HL-60 (cell line): Measurements from ENCODE around the gene CHL1.

Source experiments
- DNase-seq, 2 experiments: peaks; one replicate each; pipeline ENCODE4 v3.0.0-alpha.2; 2010 to 2020; ENCODE audit warnings: low read depth in 1 of 2, low spot score in 1 of 2
- H3K27ac ChIP-seq: fragments of 250-450 bp; sonication (Bioruptor Pico); replicated peaks from 2 replicates; pipeline ENCODE4 v1.5.1; 2020; ENCODE audit warnings: mild to moderate bottlenecking, moderate library complexity
- H3K27me3 ChIP-seq: fragments of 250-450 bp; sonication (Bioruptor Pico); 2 replicates; pipeline ENCODE4 v1.5.1; 2021; ENCODE audit warnings: mild to moderate bottlenecking, moderate library complexity; ENCODE audit not compliant: insufficient read depth, poor library complexity, severe bottlenecking
- H3K4me3 ChIP-seq: replicated peaks from 2 replicates; pipeline ENCODE4 v1.5.1; 2011; ENCODE audit warnings: mild to moderate bottlenecking, control low read depth, low read length; ENCODE audit not compliant: insufficient read depth
- GABPA ChIP-seq: IDR thresholded peaks from 2 replicates; pipeline ENCODE4 v1.6.1; 2012; ENCODE audit warnings: low read depth
- POLR2AphosphoS5 ChIP-seq: IDR thresholded peaks from 2 replicates; pipeline ENCODE4 v1.6.1; 2012; ENCODE audit warnings: low read depth
- SPI1 ChIP-seq: IDR thresholded peaks from 2 replicates; pipeline ENCODE4 v1.6.1; 2012; ENCODE audit warnings: low read depth, mild to moderate bottlenecking, borderline replicate concordance
- TF ChIP-seq, protein P1 (sequence below): IDR thresholded peaks from one replicate; pipeline ENCODE4 v1.5.1; 2011; ENCODE audit warnings: low read length, control low read depth, inconsistent platforms; ENCODE audit not compliant: insufficient read depth
- TF ChIP-seq, protein P2 (sequence below): IDR thresholded peaks from 2 replicates; pipeline ENCODE4 v1.6.1; 2012; ENCODE audit warnings: low read depth; ENCODE audit not compliant: insufficient replicate concordance

CHL1 gene

DNA sequence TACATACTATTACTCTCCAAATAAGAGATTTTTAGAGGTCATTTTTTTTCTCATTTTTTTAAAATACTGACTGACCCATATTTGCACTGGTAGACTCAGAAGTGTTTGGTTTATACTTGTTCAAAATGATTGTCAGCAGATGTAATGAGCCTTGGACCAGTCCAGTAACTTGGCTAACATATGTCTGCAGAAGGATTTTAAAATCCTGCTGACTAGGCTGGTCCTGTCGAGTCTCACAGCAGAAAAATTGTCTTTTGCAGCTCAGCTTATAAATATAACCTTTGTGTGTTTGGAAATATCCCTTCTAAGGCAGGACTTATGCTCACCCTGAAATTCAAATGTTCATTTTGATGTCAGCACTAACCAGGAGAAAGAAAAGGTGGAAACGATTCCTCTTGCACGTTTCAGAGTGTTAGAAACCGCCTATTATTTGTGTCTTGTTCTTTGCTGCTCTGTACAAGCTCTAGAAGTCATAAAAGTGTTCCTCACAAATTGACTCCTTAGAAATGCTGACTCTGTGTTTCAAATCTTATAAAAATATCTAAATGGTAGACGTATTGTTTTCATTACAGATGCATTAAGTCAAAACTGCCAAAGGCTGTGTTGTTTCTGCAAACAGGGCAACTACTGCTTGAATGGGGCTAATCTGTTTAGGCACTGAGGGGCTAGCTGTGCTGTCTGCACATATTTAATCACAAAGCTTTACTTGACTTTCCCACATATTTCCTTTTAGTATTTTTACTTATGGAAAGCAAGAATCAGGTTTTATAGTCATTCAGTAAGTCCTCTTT is 95.3 kb downstream of the CHL1 start:
- DNase-seq: no peak
- TF ChIP-seq GABPA (no peak), SPI1 (no peak)
- TF ChIP-seq, protein P1, sequence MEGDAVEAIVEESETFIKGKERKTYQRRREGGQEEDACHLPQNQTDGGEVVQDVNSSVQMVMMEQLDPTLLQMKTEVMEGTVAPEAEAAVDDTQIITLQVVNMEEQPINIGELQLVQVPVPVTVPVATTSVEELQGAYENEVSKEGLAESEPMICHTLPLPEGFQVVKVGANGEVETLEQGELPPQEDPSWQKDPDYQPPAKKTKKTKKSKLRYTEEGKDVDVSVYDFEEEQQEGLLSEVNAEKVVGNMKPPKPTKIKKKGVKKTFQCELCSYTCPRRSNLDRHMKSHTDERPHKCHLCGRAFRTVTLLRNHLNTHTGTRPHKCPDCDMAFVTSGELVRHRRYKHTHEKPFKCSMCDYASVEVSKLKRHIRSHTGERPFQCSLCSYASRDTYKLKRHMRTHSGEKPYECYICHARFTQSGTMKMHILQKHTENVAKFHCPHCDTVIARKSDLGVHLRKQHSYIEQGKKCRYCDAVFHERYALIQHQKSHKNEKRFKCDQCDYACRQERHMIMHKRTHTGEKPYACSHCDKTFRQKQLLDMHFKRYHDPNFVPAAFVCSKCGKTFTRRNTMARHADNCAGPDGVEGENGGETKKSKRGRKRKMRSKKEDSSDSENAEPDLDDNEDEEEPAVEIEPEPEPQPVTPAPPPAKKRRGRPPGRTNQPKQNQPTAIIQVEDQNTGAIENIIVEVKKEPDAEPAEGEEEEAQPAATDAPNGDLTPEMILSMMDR: no peak
- TF ChIP-seq, protein P2, sequence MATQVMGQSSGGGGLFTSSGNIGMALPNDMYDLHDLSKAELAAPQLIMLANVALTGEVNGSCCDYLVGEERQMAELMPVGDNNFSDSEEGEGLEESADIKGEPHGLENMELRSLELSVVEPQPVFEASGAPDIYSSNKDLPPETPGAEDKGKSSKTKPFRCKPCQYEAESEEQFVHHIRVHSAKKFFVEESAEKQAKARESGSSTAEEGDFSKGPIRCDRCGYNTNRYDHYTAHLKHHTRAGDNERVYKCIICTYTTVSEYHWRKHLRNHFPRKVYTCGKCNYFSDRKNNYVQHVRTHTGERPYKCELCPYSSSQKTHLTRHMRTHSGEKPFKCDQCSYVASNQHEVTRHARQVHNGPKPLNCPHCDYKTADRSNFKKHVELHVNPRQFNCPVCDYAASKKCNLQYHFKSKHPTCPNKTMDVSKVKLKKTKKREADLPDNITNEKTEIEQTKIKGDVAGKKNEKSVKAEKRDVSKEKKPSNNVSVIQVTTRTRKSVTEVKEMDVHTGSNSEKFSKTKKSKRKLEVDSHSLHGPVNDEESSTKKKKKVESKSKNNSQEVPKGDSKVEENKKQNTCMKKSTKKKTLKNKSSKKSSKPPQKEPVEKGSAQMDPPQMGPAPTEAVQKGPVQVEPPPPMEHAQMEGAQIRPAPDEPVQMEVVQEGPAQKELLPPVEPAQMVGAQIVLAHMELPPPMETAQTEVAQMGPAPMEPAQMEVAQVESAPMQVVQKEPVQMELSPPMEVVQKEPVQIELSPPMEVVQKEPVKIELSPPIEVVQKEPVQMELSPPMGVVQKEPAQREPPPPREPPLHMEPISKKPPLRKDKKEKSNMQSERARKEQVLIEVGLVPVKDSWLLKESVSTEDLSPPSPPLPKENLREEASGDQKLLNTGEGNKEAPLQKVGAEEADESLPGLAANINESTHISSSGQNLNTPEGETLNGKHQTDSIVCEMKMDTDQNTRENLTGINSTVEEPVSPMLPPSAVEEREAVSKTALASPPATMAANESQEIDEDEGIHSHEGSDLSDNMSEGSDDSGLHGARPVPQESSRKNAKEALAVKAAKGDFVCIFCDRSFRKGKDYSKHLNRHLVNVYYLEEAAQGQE: no peak
- H3K27ac ChIP-seq: no peak overlapping the region
- H3K27me3 ChIP-seq: no peaks in the 10 kb centered on the region
- no peak overlapping the region for H3K4me3 ChIP-seq

GRCh38 chr3:294096-294495 is 97.5 kb downstream of the CHL1 start:
- no peak for DNase-seq
- TF ChIP-seq GABPA: no peak
- H3K27me3 ChIP-seq: no peaks in the 10 kb centered on the region
- H3K27ac ChIP-seq: no peak overlapping the region
- H3K4me3 ChIP-seq: no peak overlapping the region

GRCh38 chr3:294581-294980 is 98.0 kb downstream of the CHL1 start:
- no peak for DNase-seq
- TF ChIP-seq SPI1 (no peak), GABPA (no peak), POLR2AphosphoS5 (no peak)
- TF ChIP-seq, protein P2: no peak
- TF ChIP-seq, protein P1: no peak
- no peak overlapping the region for H3K4me3 ChIP-seq
- H3K27me3 ChIP-seq: no peaks in the 10 kb centered on the region
- H3K27ac ChIP-seq: no peak overlapping the region

DNA sequence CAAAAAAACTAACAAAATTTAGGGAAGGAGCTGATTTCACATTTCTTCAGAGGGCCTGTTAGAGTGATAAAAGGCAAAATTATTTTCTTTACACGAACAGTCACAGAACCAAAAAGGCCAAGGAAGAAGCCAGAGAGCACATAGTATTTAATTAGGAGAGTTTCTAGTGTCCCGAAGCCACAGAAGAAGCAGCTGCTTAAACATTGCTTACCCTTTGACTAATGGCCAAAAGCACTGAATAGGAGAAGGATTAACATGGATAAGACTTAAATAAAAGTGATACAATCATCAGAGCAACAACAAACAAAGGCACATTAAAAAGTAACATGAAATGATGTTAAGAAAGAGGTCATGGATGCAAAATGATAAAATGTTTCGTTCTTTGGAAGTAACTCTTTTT is 98.6 kb downstream of the CHL1 start:
- TF ChIP-seq, protein P1: no peak
- TF ChIP-seq SPI1 (no peak), POLR2AphosphoS5 (no peak), GABPA (no peak)
- TF ChIP-seq, protein P2: no peak
- Histone ChIP-seq H3K27me3 (no peaks in the 10 kb centered on the region), H3K4me3 (no peak overlapping the region), H3K27ac (no peak overlapping the region)
- DNase-seq: no peak
